ENCODE data around the gene GPR83. TPM values are rescaled to one million over a fixed set of nuclear protein-coding genes. Genes with fewer than 3 reads are reported as not detected.

The GPR83 gene
- polyA plus RNA-seq, 1 of the 3 experiments (the other 2 are of a cell fraction): 0.02 TPM

DNA sequence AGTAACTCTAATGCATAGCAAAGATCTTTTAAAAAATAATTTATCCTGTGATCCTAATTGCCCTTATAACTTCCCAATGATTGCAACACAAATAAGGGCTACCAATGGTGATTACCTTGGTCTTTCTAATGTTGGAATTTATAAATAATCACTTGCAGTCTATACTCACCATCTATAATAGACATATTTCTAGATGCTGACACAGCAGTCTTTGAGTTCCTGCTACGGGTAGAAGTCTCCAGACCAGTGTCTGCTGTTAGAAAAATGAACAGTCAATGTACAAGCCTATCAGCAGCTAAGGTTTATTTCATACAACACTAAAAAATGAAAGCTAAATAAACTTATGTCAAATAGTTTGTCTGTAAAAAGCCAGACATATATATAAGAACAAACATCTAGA, 44.4 kb upstream of the GPR83 start:
- 100% methylated on average over 1 of the region's 1 CpG for WGBS (ENCODE audit: low lambda C conversion rate)
- Histone ChIP-seq H3K27ac (ENCODE audit: low read depth in 2 of 2, low read length in 1 of 2) (no peak overlapping the region), H4K20me1 (ENCODE audit: insufficient read depth) (no peaks in the 10 kb centered on the region), H2AFZ (ENCODE audit: low read depth) (no peak overlapping the region), H3K9me3 (no peaks in the 10 kb centered on the region), H3K4me2 (no peak overlapping the region), H3K36me3 (replicated peaks in 1 of 2; ENCODE audit: control insufficient read depth in 1 of 2, insufficient read depth in 2 of 2, low read length in 1 of 2) (peaks cover 28% of the 10 kb centered on the region in 2 experiments), H3K4me3 (ENCODE audit: low read depth in 2 of 2, low read length in 1 of 2) (no peak overlapping the region), H3F3A (replicated peaks; ENCODE audit: insufficient read depth) (peaks cover 9% of the 10 kb centered on the region), H3K4me1 (ENCODE audit: control insufficient read depth in 1 of 2, insufficient read depth in 2 of 2, low read depth in 1 of 2, low read length in 1 of 2) (peaks cover 0 to 6% of the 10 kb centered on the region in 2 experiments; a peak in 1 of 4 replicates), H3K79me2 (ENCODE audit: insufficient read depth) (no peaks in the 10 kb centered on the region), H3K9me2 (no peaks in the 10 kb centered on the region), H3K27me3 (ENCODE audit: insufficient read depth) (no peaks in the 10 kb centered on the region), H3K9ac (no peak overlapping the region)
- no peak for TF ChIP-seq GABPA (IDR thresholded peaks at IDR 0.05; ENCODE audit: low read depth)
- TF ChIP-seq RAD21 (IDR thresholded peaks at IDR 0.05; ENCODE audit: low read length): no peak
- no peak for TF ChIP-seq RXRA (IDR thresholded peaks at IDR 0.05; ENCODE audit: borderline replicate concordance, low read depth)
- TF ChIP-seq FOXJ3 (CRISPR knock-in tag; IDR thresholded peaks at IDR 0.05): no peak
- no peak for TF ChIP-seq MEF2A (IDR thresholded peaks at IDR 0.05; ENCODE audit: borderline replicate concordance, low read depth)
- no peak for TF ChIP-seq CHD2 (IDR thresholded peaks at IDR 0.05; ENCODE audit: low read length, partially characterized antibody)
- TF ChIP-seq RCOR1 (IDR thresholded peaks at IDR 0.05; ENCODE audit: low read length): no peak
- no peak for TF ChIP-seq TCF12 (IDR thresholded peaks at IDR 0.05)
- TF ChIP-seq EP300 (IDR thresholded peaks at IDR 0.05; ENCODE audit: borderline replicate concordance in 1 of 2, low read depth in 1 of 2, low read length in 1 of 2): no peak
- no peak for TF ChIP-seq NRF1 (IDR thresholded peaks at IDR 0.05; ENCODE audit: low read depth, low read length)
- no peak for TF ChIP-seq SMC3 (IDR thresholded peaks at IDR 0.05; ENCODE audit: low read depth, low read length)
- TF ChIP-seq ELF1 (IDR thresholded peaks at IDR 0.05): no peak
- TF ChIP-seq, protein P1, sequence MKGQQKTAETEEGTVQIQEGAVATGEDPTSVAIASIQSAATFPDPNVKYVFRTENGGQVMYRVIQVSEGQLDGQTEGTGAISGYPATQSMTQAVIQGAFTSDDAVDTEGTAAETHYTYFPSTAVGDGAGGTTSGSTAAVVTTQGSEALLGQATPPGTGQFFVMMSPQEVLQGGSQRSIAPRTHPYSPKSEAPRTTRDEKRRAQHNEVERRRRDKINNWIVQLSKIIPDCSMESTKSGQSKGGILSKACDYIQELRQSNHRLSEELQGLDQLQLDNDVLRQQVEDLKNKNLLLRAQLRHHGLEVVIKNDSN (IDR thresholded peaks at IDR 0.05; ENCODE audit: borderline replicate concordance, low read depth): no peak
- TF ChIP-seq NFIC (IDR thresholded peaks at IDR 0.05; ENCODE audit: borderline replicate concordance): no peak
- no peak for TF ChIP-seq TEAD4 (IDR thresholded peaks at IDR 0.05; ENCODE audit: borderline replicate concordance, insufficient read depth)
- DNase-seq: no peak
- POLR2A ChIA-PET: no interaction called here
- CTCF ChIA-PET: no interaction called here

DNA sequence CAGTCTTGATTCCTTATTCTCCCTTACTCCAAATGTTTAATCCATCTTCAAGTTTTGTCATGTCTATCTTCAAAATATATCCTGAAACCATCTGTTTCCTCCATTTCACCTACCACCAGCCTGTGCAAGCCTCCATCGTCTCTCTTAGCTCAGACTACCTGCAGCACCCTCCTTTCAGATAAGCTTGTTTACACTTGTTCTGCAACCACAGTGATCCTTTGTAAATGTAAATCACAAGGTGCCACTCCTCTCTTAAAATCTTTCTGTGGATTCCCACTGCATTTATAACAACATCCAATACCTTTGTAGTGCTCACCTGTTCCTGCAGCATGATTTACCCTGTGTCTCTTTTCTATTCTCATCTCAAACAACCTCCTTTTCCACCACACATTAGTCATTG, 31.8 kb upstream of the GPR83 start:
- no peak for DNase-seq
- Histone ChIP-seq H4K20me1 (ENCODE audit: insufficient read depth) (no peaks in the 10 kb centered on the region), H3K9me3 (0 out of 2 replicates have a peak, but pooled peaks cover under 1% of the 10 kb centered on the region), H3K79me2 (ENCODE audit: insufficient read depth) (no peaks in the 10 kb centered on the region), H3K4me1 (ENCODE audit: control insufficient read depth in 1 of 2, insufficient read depth in 2 of 2, low read depth in 1 of 2, low read length in 1 of 2) (no peaks in the 10 kb centered on the region), H3K36me3 (replicated peaks in 1 of 2; ENCODE audit: control insufficient read depth in 1 of 2, insufficient read depth in 2 of 2, low read length in 1 of 2) (peaks cover 17 to 39% of the 10 kb centered on the region in 2 experiments), H3K4me3 (ENCODE audit: low read depth in 2 of 2, low read length in 1 of 2) (no peak overlapping the region), H3K4me2 (no peak overlapping the region), H3K9ac (no peak overlapping the region), H3K9me2 (peaks cover 3% of the 10 kb centered on the region; the same call in 1 of the 2 replicates), H3F3A (replicated peaks; ENCODE audit: insufficient read depth) (no peaks in the 10 kb centered on the region), H3K27me3 (ENCODE audit: insufficient read depth) (no peaks in the 10 kb centered on the region), H3K27ac (ENCODE audit: low read depth in 2 of 2, low read length in 1 of 2) (no peak overlapping the region), H2AFZ (ENCODE audit: low read depth) (no peak overlapping the region)
- CTCF ChIA-PET: interaction anchor here (1.0 to 2.4 kb wide), 3 partner anchors 16 to 512 kb away, joined by 3 to 9 read pairs (median 6); no protein-coding TSS in a partner anchor
- TF ChIP-seq TEAD4 (IDR thresholded peaks at IDR 0.05; ENCODE audit: borderline replicate concordance, insufficient read depth) (no peak), TAF1 (IDR thresholded peaks at IDR 0.05; ENCODE audit: borderline replicate concordance, low read depth, low read length) (no peak), GATA2 (CRISPR knock-in tag; IDR thresholded peaks at IDR 0.05) (no peak), NFIC (IDR thresholded peaks at IDR 0.05; ENCODE audit: borderline replicate concordance) (no peak), JUND (IDR thresholded peaks at IDR 0.05) (no peak)
- TF ChIP-seq, protein P2, sequence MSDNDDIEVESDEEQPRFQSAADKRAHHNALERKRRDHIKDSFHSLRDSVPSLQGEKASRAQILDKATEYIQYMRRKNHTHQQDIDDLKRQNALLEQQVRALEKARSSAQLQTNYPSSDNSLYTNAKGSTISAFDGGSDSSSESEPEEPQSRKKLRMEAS (IDR thresholded peaks at IDR 0.05; ENCODE audit: low read depth): no peak
- 100% methylated on average over 1 of the region's 1 CpG for WGBS (ENCODE audit: low lambda C conversion rate)
- POLR2A ChIA-PET: no interaction called here

All from SK-N-SH (cell line).